Keratinocyte (primary cell): ENCODE data around the gene IRX4. TPM values are rescaled to one million over a fixed set of nuclear protein-coding genes. Genes with fewer than 3 reads are reported as not detected.

ENCODE experiments used
- DNase-seq: peaks from one replicate; pipeline ENCODE4 v3.0.0-alpha.2; 2011; ENCODE audit warnings: low read depth, missing footprints, low spot score
- FAIRE-seq: peaks from 2 replicates; lab custom pipeline; 2011; peaks lifted over from hg19 to GRCh38; lab: Jason Lieb, UNC
- H2AFZ ChIP-seq: 2 replicates; pipeline ENCODE4 v1.6.0; 2012; ENCODE audit warnings: low read length, control low read depth, inconsistent platforms; ENCODE audit not compliant: control insufficient read depth
- H3K27ac ChIP-seq: 2 replicates; pipeline ENCODE4 v1.5.1; 2011; ENCODE audit warnings: low read length; ENCODE audit not compliant: control insufficient read depth, insufficient read depth
- H3K27me3 ChIP-seq: 3 replicates; pipeline ENCODE4 v1.6.0; 2011; ENCODE audit warnings: low read length; ENCODE audit not compliant: control insufficient read depth, insufficient read depth; ENCODE audit errors: extremely low read depth
- H3K36me3 ChIP-seq, 2 experiments: 2 replicates in 1 of 2; 3 replicates in 1 of 2; pipeline ENCODE4 v1.5.1; 2011; ENCODE audit warnings: low read length in 2 of 2, mild to moderate bottlenecking in 1 of 2; ENCODE audit not compliant: control insufficient read depth in 2 of 2, insufficient read depth in 2 of 2; ENCODE audit errors: extremely low read depth in 1 of 2
- H3K4me1 ChIP-seq: 3 replicates; pipeline ENCODE4 v1.5.1; 2011; ENCODE audit warnings: low read length; ENCODE audit not compliant: control insufficient read depth, insufficient read depth; ENCODE audit errors: extremely low read depth
- H3K4me2 ChIP-seq: 3 replicates; pipeline ENCODE4 v1.6.0; 2011; ENCODE audit warnings: low read depth, low read length; ENCODE audit not compliant: control insufficient read depth, insufficient read depth; ENCODE audit errors: extremely low read depth
- H3K4me3 ChIP-seq, 3 experiments: fragments of 200-600 bp in 1 of 3; sonication (generic) in 1 of 3; 2 replicates in 2 of 3; 3 replicates in 1 of 3; pipeline ENCODE4 v1.5.1; 2011 to 2016; ENCODE audit warnings: low read length in 3 of 3, mild to moderate bottlenecking in 3 of 3, control low read depth in 2 of 3, inconsistent platforms in 1 of 3, low read depth in 1 of 3, mixed read lengths in 1 of 3, mixed run types in 1 of 3, moderate library complexity in 1 of 3; ENCODE audit not compliant: control insufficient read depth in 2 of 3, insufficient read depth in 2 of 3; ENCODE audit errors: extremely low read depth in 1 of 3
- H3K79me2 ChIP-seq: 2 replicates; pipeline ENCODE4 v1.6.0; 2012; ENCODE audit warnings: low read length; ENCODE audit not compliant: control insufficient read depth, insufficient read depth
- H3K9ac ChIP-seq: 3 replicates; pipeline ENCODE4 v1.6.0; 2011; ENCODE audit warnings: low read length; ENCODE audit not compliant: control insufficient read depth, insufficient read depth; ENCODE audit errors: extremely low read depth
- H3K9me1 ChIP-seq: 3 replicates; pipeline ENCODE4 v1.6.0; 2011; ENCODE audit warnings: low read length; ENCODE audit not compliant: control insufficient read depth, insufficient read depth; ENCODE audit errors: extremely low read depth
- H3K9me3 ChIP-seq: 2 replicates; pipeline ENCODE4 v1.5.1; 2012; ENCODE audit warnings: low read depth, low read length; ENCODE audit not compliant: control insufficient read depth
- H4K20me1 ChIP-seq: 3 replicates; pipeline ENCODE4 v1.6.0; 2011; ENCODE audit warnings: low read length; ENCODE audit not compliant: control insufficient read depth, insufficient read depth; ENCODE audit errors: extremely low read depth
- CTCF ChIP-seq, 3 experiments: IDR thresholded peaks in 1 of 3; conservative IDR thresholded peaks in 1 of 3; optimal IDR thresholded peaks in 1 of 3; 2 replicates in 2 of 3; 3 replicates in 1 of 3; pipeline versions ENCODE3 to v1.5.1; 2011; ENCODE audit warnings: low read length in 3 of 3, mild to moderate bottlenecking in 3 of 3, moderate library complexity in 2 of 3, control low read depth in 1 of 3, inconsistent platforms in 1 of 3; ENCODE audit not compliant: insufficient read depth in 2 of 3; ENCODE audit errors: extremely low read depth in 1 of 3
- EZH2 ChIP-seq: IDR thresholded peaks from one replicate; pipeline ENCODE4 v1.6.1; 2012; ENCODE audit warnings: inconsistent platforms, mild to moderate bottlenecking, low read length, moderate library complexity
- dilution Hi-C: fragments of 300-500 bp; cut with MboI; formaldehyde crosslinking; loops from one replicate; pipeline ENCODE4 v1.7.0; 2020; ENCODE audit warnings: low sequenced_read_pairs; ENCODE audit not compliant: extremely low pct_ligation_motif_present
- polyA plus RNA-seq, 5 experiments: library from polyadenylated mRNA; depleted of rRNA in 3 of 5; stranded (reverse) in 3 of 5; stranded (forward) in 1 of 5; unstranded in 1 of 5; fragments of >200 nt; gene quantifications; 1 replicate in 1 of 5; 2 replicates in 3 of 5; 3 replicates in 1 of 5; pipeline versions ENCODE4 v1.2.1 to v1.2.3, GENCODE V29; 2011 to 2012; ENCODE audit warnings: missing spikeins in 2 of 5, low read depth in 1 of 5, low replicate concordance in 1 of 5

Gene IRX4
- polyA plus RNA-seq, 1 donor (not counting 4 experiments of a cell fraction or from before 2014, with no cell fraction given), result 18.2 TPM

- TF ChIP-seq CTCF (optimal IDR thresholded peaks at IDR 0.05 in 1 of 3, IDR thresholded peaks at IDR 0.05 in 1 of 3, conservative IDR thresholded peaks at IDR 0.05 in 1 of 3; ENCODE audit: extremely low read depth in 1 of 3, insufficient read depth in 2 of 3, low read length in 3 of 3) (no peak), EZH2 (no peak)
- no peaks in the 10 kb centered on the region for H3K9me1 ChIP-seq
- H3K27me3 ChIP-seq, result peaks cover 3% of the 10 kb centered on the region
- H3K36me3 ChIP-seq, result no peaks in the 10 kb centered on the region
- H3K27ac ChIP-seq, result no peak overlapping the region
- FAIRE-seq, result no peak
- DNase-seq, result no peak
- dilution Hi-C loops, result no loop called here
- no peak overlapping the region for H2AFZ ChIP-seq
- no peaks in the 10 kb centered on the region for H3K79me2 ChIP-seq
- no peaks in the 10 kb centered on the region for H4K20me1 ChIP-seq
- no peak overlapping the region for H3K4me2 ChIP-seq
- H3K9me3 ChIP-seq, result no peaks in the 10 kb centered on the region
- H3K9ac ChIP-seq, result no peak overlapping the region
- H3K4me3 ChIP-seq, result no peak overlapping the region
- peaks cover 12% of the 10 kb centered on the region for H3K4me1 ChIP-seq
Measured at GRCh38 chr5:1893754-1894153, 11.0 kb upstream of the IRX4 start.

- dilution Hi-C loops, result no loop called here
- H2AFZ ChIP-seq, result no peak overlapping the region
- H3K79me2 ChIP-seq, result no peaks in the 10 kb centered on the region
- H3K36me3 ChIP-seq, result no peaks in the 10 kb centered on the region
- no peaks in the 10 kb centered on the region for H3K9me1 ChIP-seq
- H3K27me3 ChIP-seq, result peaks cover 3% of the 10 kb centered on the region
- peaks cover 20% of the 10 kb centered on the region for H3K4me1 ChIP-seq
- H3K9ac ChIP-seq, result no peak overlapping the region
- H3K4me3 ChIP-seq, result no peak overlapping the region
- DNase-seq (no peak), FAIRE-seq (no peak)
- no peak for TF ChIP-seq EZH2
- TF ChIP-seq CTCF (optimal IDR thresholded peaks at IDR 0.05 in 1 of 3, IDR thresholded peaks at IDR 0.05 in 1 of 3, conservative IDR thresholded peaks at IDR 0.05 in 1 of 3; ENCODE audit: extremely low read depth in 1 of 3, insufficient read depth in 2 of 3, low read length in 3 of 3), result no peak
- H3K4me2 ChIP-seq, result no peak overlapping the region
- H3K27ac ChIP-seq, result no peak overlapping the region
- H4K20me1 ChIP-seq, result no peaks in the 10 kb centered on the region
- no peaks in the 10 kb centered on the region for H3K9me3 ChIP-seq
Measured at GRCh38 chr5:1892685-1893445, 10.1 kb upstream of the IRX4 start.
